NCI-H2196 treated with DMSO at 0.1 percent for 48 hours (cell line): Measurements from ENCODE around the gene MAPK11.

Source experiments
- DNase-seq: peaks from one replicate; lab custom pipeline; 2025; ENCODE audit not compliant: unreplicated experiment; lab: John Stamatoyannopoulos, UW

Gene MAPK11

GRCh38 chr22:50296658-50297490, 26.7 kb upstream of the MAPK11 start:
- no peak for DNase-seq

GRCh38 chr22:50294319-50294656, 24.1 kb upstream of the MAPK11 start:
- DNase-seq: no peak

GRCh38 chr22:50293441-50294318, 23.5 kb upstream of the MAPK11 start:
- DNase-seq: no peak

GRCh38 chr22:50292643-50293440, 22.7 kb upstream of the MAPK11 start:
- no peak for DNase-seq

- no peak for DNase-seq
These were observed 19.9 kb upstream of the MAPK11 start for GRCh38 chr22:50289942-50290630.

- no peak for DNase-seq
These were observed 19.2 kb upstream of the MAPK11 start for GRCh38 chr22:50289151-50289941.

- DNase-seq: no peak
These were observed 17.6 kb upstream of the MAPK11 start for GRCh38 chr22:50287731-50288130.

- no peak for DNase-seq
These were observed 16.6 kb upstream of the MAPK11 start for GRCh38 chr22:50286701-50287318.

- DNase-seq: no peak
These were observed 16.1 kb upstream of the MAPK11 start for GRCh38 chr22:50286275-50286674.

- DNase-seq: no peak
These were observed 15.5 kb upstream of the MAPK11 start for GRCh38 chr22:50285568-50286229.

- no peak for DNase-seq
These were observed 14.3 kb upstream of the MAPK11 start for GRCh38 chr22:50284479-50284878.

- DNase-seq: no peak
These were observed 13.6 kb upstream of the MAPK11 start for GRCh38 chr22:50283821-50284220.

GRCh38 chr22:50282361-50283155, 12.4 kb upstream of the MAPK11 start:
- DNase-seq: no peak

- DNase-seq: no peak
These were observed 11.8 kb upstream of the MAPK11 start for GRCh38 chr22:50281957-50282356.

GRCh38 chr22:50281384-50281760, 11.2 kb upstream of the MAPK11 start:
- no peak for DNase-seq

- no peak for DNase-seq
These were observed 10.7 kb upstream of the MAPK11 start for GRCh38 chr22:50280708-50281383.

GRCh38 chr22:50280022-50280707, 10.0 kb upstream of the MAPK11 start:
- no peak for DNase-seq
